K562 (cell line): ENCODE data around the gene ANKMY2. TPM values are rescaled to one million over a fixed set of nuclear protein-coding genes. Genes with fewer than 3 reads are reported as not detected.

Experiments used
- ARHGAP35 ChIP-seq: fragments of 450-650 bp; IDR thresholded peaks from 2 replicates; pipeline ENCODE4 v1.6.1; 2018; ENCODE audit not compliant: partially characterized antibody
- ARID1B ChIP-seq: fragments of 450-650 bp; IDR thresholded peaks from 2 replicates; pipeline ENCODE4 v1.6.1; 2016; ENCODE audit warnings: antibody characterized with exemption, mild to moderate bottlenecking, inconsistent platforms
- ASH1L ChIP-seq: fragments of 450-650 bp; IDR thresholded peaks from 2 replicates; pipeline ENCODE4 v1.6.1; 2018; ENCODE audit warnings: borderline replicate concordance, mild to moderate bottlenecking, low read depth; ENCODE audit not compliant: partially characterized antibody
- BCOR ChIP-seq: fragments of 450-650 bp; IDR thresholded peaks from 2 replicates; pipeline ENCODE4 v1.6.1; 2016
- ESRRA ChIP-seq: fragments of 450-650 bp; IDR thresholded peaks from 2 replicates; pipeline ENCODE4 v1.6.1; 2014; ENCODE audit warnings: low read depth, mild to moderate bottlenecking, moderate library complexity, borderline replicate concordance
- ETV5 ChIP-seq: sonication (generic); formaldehyde crosslinking; IDR thresholded peaks from 2 replicates; pipeline ENCODE4 v1.4.0; 2020; ENCODE audit warnings: low read depth, mild to moderate bottlenecking, missing genetic modification reagents
- ETV6 ChIP-seq, 3 experiments: fragments of 150-350 bp in 1 of 3; sonication (generic) in 1 of 3; formaldehyde crosslinking in 1 of 3; IDR thresholded peaks; 2 replicates each; pipeline versions ENCODE4 v1.6.1 to v1.8.0; 2014 to 2022; ENCODE audit warnings: borderline replicate concordance in 2 of 3, low read depth in 2 of 3, antibody characterized with exemption in 1 of 3, low read length in 1 of 3, mild to moderate bottlenecking in 1 of 3, missing genetic modification reagents in 1 of 3
- GTF2A2 ChIP-seq: IDR thresholded peaks from 2 replicates; pipeline ENCODE4 v1.6.1; 2016; ENCODE audit warnings: mild to moderate bottlenecking, missing genetic modification characterization, missing compliant biosample characterization
- KAT7 ChIP-seq: sonication (generic); formaldehyde crosslinking; IDR thresholded peaks from 2 replicates; pipeline ENCODE4 v1.8.0; 2022; ENCODE audit warnings: missing genetic modification reagents, mild to moderate bottlenecking, borderline replicate concordance
- POLR2A ChIP-seq: fragments of 450-650 bp; conservative IDR thresholded peaks from 2 replicates; pipeline ENCODE4 v1.6.1; 2016
- RBFOX2 ChIP-seq: fragments of 200-400 bp; formaldehyde crosslinking; IDR thresholded peaks from 2 replicates; pipeline ENCODE4 v1.6.1; 2017; ENCODE audit warnings: low read depth, mild to moderate bottlenecking, low read length, moderate library complexity
- RBM22 ChIP-seq: fragments of 200-400 bp; formaldehyde crosslinking; IDR thresholded peaks from 2 replicates; pipeline ENCODE4 v1.6.1; 2018; ENCODE audit warnings: low read length, low read depth; ENCODE audit not compliant: poor library complexity, severe bottlenecking
- RBM25 ChIP-seq: fragments of 200-400 bp; formaldehyde crosslinking; IDR thresholded peaks from 2 replicates; pipeline ENCODE4 v1.6.1; 2018; ENCODE audit warnings: low read length, low read depth, moderate library complexity; ENCODE audit not compliant: severe bottlenecking
- RUNX1 ChIP-seq: sonication (generic); IDR thresholded peaks from 2 replicates; pipeline ENCODE4 v1.6.1; 2016; ENCODE audit warnings: antibody characterized with exemption, low read depth
- SIN3B ChIP-seq: fragments of 450-650 bp; IDR thresholded peaks from 2 replicates; pipeline ENCODE4 v1.6.1; 2017; ENCODE audit warnings: low read depth, mild to moderate bottlenecking, moderate library complexity
- SUPT5H ChIP-seq: fragments of 450-650 bp; IDR thresholded peaks from 2 replicates; pipeline ENCODE4 v1.6.1; 2016
- TCF7L2 ChIP-seq: fragments of 150-350 bp; IDR thresholded peaks from 2 replicates; pipeline ENCODE4 v1.6.1; 2016; ENCODE audit warnings: low read depth, mild to moderate bottlenecking, low read length, moderate library complexity
- ZFP36 ChIP-seq: fragments of 150-350 bp; IDR thresholded peaks from 2 replicates; pipeline ENCODE4 v1.6.1; 2018; ENCODE audit warnings: low read length, low read depth; ENCODE audit not compliant: partially characterized antibody
- ZFX ChIP-seq: sonication (generic); formaldehyde crosslinking; IDR thresholded peaks from 2 replicates; pipeline ENCODE4 v1.8.0; 2022; ENCODE audit warnings: mild to moderate bottlenecking, missing genetic modification reagents, moderate library complexity
- ZNF232 ChIP-seq: sonication (generic); formaldehyde crosslinking; IDR thresholded peaks from 2 replicates; pipeline ENCODE4 v1.8.0; 2022; ENCODE audit warnings: mild to moderate bottlenecking, missing genetic modification reagents
- ZNF316 ChIP-seq: fragments of 450-650 bp; IDR thresholded peaks from 2 replicates; pipeline ENCODE4 v1.6.1; 2016
- polyA plus RNA-seq, 8 experiments: library from polyadenylated mRNA; depleted of rRNA in 4 of 8; stranded (reverse) in 5 of 8; unstranded in 3 of 8; fragments of >200 nt; fragmentation: Nextera tagmentation in 2 of 8; fragmentation: Illumina TruSeq in 1 of 8; extraction: Ambion mirVana in 2 of 8; extraction: Trizol in 1 of 8; gene quantifications; 2 replicates each; pipeline versions ENCODE4 v1.2.1 to v1.2.3, GENCODE V29; 2011 to 2014; ENCODE audit warnings: inconsistent platforms in 1 of 8, missing spikeins in 1 of 8
- total RNA-seq, 7 experiments: library from RNA; depleted of rRNA in 6 of 7; stranded (reverse); fragments of >200 nt in 6 of 7; fragmentation: Illumina TruSeq in 2 of 7; extraction: Trizol in 2 of 7; gene quantifications; 2 replicates each; pipeline versions ENCODE4 v1.2.1 to v1.2.3, GENCODE V29; 2011 to 2021; ENCODE audit warnings: low replicate concordance in 1 of 7
- TF ChIP-seq, protein P1 (sequence below): sonication (generic); formaldehyde crosslinking; IDR thresholded peaks from 2 replicates; pipeline ENCODE4 v1.8.0; 2022; ENCODE audit warnings: mild to moderate bottlenecking, missing genetic modification reagents
- TF ChIP-seq, protein P2 (sequence below): fragments of 250-450 bp; sonication (Bioruptor Pico); IDR thresholded peaks from 2 replicates; pipeline ENCODE4 v1.5.0; 2021
- TF ChIP-seq, protein P3 (sequence below): fragments of 250-450 bp; sonication (Bioruptor Pico); IDR thresholded peaks from 2 replicates; pipeline ENCODE4 v1.4.0; 2020; ENCODE audit warnings: mild to moderate bottlenecking, moderate library complexity

Gene ANKMY2
- total and polyA plus RNA-seq, 9 of the 15 experiments (the other 6 are each of a cell fraction or from before 2014, with no cell fraction given), result 38.9 to 71.5 (median 48.8) TPM

DNA sequence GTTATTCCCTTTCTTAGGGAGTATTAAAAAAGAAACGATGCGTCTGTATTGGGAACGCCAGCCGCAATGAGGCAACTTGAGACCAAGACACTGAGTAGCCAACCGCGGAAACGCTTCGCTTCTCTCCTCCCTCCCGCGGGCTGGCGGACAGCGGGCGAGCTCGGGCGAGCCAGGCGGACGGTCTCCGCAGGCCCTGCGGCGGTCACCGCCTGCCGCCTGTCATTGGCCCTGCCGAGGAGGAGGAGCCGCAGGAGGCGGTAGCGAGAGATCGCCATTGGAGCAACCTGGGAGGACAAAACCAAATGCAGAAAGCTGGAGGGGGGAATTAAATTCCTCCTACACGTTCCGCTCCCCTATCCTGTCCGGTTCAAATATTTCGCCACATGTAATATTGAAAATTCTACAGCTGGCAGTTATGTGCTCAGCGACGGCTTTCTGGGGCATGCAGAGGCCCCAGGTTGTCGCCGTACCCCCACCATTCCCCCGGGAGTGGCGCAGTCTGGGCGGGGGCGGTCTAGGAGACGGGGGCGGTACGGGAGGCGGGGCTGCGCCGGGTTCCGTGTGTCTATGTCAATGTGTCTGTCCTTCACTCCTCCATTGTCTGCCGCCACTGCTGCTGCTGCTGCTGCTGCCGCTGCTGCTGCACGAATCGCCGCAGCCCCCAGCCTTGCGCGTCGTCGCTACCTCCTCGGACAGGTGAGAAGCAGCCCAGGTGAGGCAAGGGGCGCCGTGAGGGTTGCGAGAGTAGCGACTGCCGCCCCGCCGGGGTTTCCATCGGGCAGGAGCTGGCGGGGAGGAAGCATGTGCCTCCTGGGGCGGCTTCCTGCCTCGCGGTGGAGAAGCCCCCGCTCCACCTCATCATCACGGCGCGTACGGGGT is at the start of gene ANKMY2, which contains the start of gene BZW2 (continued):
- peak; percentile 66 for TF ChIP-seq RBM25
- no peak for TF ChIP-seq ZFX (CRISPR knock-in tag)
- peak; percentile 95 for TF ChIP-seq TCF7L2
- peak; percentile 99 for TF ChIP-seq POLR2A
- peak; percentile 87; the same call in 1 of the 2 replicates for TF ChIP-seq KAT7 (CRISPR knock-in tag)
- TF ChIP-seq ARID1B, result peak; percentile 43
- TF ChIP-seq ZFP36, result no peak
- TF ChIP-seq ASH1L, result peak; percentile 90
- TF ChIP-seq, protein P1, sequence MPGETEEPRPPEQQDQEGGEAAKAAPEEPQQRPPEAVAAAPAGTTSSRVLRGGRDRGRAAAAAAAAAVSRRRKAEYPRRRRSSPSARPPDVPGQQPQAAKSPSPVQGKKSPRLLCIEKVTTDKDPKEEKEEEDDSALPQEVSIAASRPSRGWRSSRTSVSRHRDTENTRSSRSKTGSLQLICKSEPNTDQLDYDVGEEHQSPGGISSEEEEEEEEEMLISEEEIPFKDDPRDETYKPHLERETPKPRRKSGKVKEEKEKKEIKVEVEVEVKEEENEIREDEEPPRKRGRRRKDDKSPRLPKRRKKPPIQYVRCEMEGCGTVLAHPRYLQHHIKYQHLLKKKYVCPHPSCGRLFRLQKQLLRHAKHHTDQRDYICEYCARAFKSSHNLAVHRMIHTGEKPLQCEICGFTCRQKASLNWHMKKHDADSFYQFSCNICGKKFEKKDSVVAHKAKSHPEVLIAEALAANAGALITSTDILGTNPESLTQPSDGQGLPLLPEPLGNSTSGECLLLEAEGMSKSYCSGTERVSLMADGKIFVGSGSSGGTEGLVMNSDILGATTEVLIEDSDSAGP (CRISPR knock-in tag), result peak; percentile 64; the same call in 1 of the 2 replicates
- peak; percentile 85 for TF ChIP-seq RBM22
- TF ChIP-seq ESRRA, result peak; percentile 58; the same call in 1 of the 2 replicates
- TF ChIP-seq, protein P2, sequence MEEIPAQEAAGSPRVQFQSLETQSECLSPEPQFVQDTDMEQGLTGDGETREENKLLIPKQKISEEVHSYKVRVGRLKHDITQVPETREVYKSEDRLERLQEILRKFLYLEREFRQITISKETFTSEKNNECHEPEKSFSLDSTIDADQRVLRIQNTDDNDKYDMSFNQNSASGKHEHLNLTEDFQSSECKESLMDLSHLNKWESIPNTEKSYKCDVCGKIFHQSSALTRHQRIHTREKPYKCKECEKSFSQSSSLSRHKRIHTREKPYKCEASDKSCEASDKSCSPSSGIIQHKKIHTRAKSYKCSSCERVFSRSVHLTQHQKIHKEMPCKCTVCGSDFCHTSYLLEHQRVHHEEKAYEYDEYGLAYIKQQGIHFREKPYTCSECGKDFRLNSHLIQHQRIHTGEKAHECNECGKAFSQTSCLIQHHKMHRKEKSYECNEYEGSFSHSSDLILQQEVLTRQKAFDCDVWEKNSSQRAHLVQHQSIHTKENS, result no peak
- TF ChIP-seq BCOR, result peak; percentile 48; the same call in 1 of the 2 replicates
- TF ChIP-seq, protein P3, sequence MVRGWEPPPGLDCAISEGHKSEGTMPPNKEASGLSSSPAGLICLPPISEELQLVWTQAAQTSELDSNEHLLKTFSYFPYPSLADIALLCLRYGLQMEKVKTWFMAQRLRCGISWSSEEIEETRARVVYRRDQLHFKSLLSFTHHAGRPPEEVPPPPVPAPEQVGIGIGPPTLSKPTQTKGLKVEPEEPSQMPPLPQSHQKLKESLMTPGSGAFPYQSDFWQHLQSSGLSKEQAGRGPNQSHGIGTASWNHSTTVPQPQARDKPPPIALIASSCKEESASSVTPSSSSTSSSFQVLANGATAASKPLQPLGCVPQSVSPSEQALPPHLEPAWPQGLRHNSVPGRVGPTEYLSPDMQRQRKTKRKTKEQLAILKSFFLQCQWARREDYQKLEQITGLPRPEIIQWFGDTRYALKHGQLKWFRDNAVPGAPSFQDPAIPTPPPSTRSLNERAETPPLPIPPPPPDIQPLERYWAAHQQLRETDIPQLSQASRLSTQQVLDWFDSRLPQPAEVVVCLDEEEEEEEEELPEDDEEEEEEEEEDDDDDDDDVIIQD, result no peak
- TF ChIP-seq ETV6 (IDR thresholded peaks at IDR 0.05; ENCODE audit: borderline replicate concordance in 1 of 2, low read depth in 2 of 2, low read length in 1 of 2), result no peak
- peak; percentile 61; the same call in 1 of the 2 replicates for TF ChIP-seq ETV6 (CRISPR knock-in tag; IDR thresholded peaks at IDR 0.05; ENCODE audit: borderline replicate concordance)
- peak; percentile 96 for TF ChIP-seq RBFOX2
- TF ChIP-seq ARHGAP35, result no peak
- TF ChIP-seq RUNX1, result no peak
- peak; percentile 38; the same call in 1 of the 2 replicates for TF ChIP-seq ETV5 (CRISPR knock-in tag)
- TF ChIP-seq SUPT5H, result peak; percentile 97
- 0 out of 2 replicates have a peak, but pooled peaks have one; percentile 33 for TF ChIP-seq GTF2A2 (tag)
- 0 out of 2 replicates have a peak, but pooled peaks have one; percentile 13 for TF ChIP-seq ZNF316
- peak; percentile 26; the same call in 1 of the 2 replicates for TF ChIP-seq SIN3B
- peak; percentile 85 for TF ChIP-seq ZNF232 (CRISPR knock-in tag)
